Fibroblast of the aortic adventitia (primary cell): ENCODE data around the gene FSIP2. TPM values are rescaled to one million over a fixed set of nuclear protein-coding genes. Genes with fewer than 3 reads are reported as not detected.
"Not testable (repeated sequence)": the region's sequence is repeated elsewhere in the genome, so short reads cannot be mapped to it uniquely, and the experiment has no call there.

Experiments used
- DNase-seq: peaks from one replicate; pipeline ENCODE4 v3.0.0-alpha.2; 2010; ENCODE audit warnings: low read depth
- H3K4me3 ChIP-seq: 2 replicates; pipeline ENCODE4 v1.5.1; 2011; ENCODE audit warnings: low read depth, mild to moderate bottlenecking, control low read depth, low read length, moderate library complexity
- CTCF ChIP-seq: IDR thresholded peaks from 2 replicates; pipeline ENCODE4 v1.5.1; 2011; ENCODE audit warnings: mild to moderate bottlenecking, low read length, control low read depth, inconsistent platforms; ENCODE audit not compliant: insufficient read depth
- total RNA-seq: library from RNA; depleted of rRNA; stranded (reverse); fragments of >200 nt; gene quantifications from 2 replicates; pipeline ENCODE4 v1.2.3, GENCODE V29; 2012; ENCODE audit warnings: low replicate concordance

Gene FSIP2
- total RNA-seq, 1 donor: 1.6 TPM

GRCh38 chr2:185860321-185860720 lies 121.7 kb downstream of the FSIP2 start:
- TF ChIP-seq CTCF: no peak

GRCh38 chr2:185862657-185863398 lies 124.2 kb downstream of the FSIP2 start:
- H3K4me3 ChIP-seq: no peak overlapping the region
- DNase-seq: no peak
- TF ChIP-seq CTCF: no peak

More at GRCh38 chr2:185860321-185860720, 121.7 kb downstream of the FSIP2 start:
- DNase-seq: no peak
- H3K4me3 ChIP-seq: no peak overlapping the region

- H3K4me3 ChIP-seq, DNase-seq: not testable (repeated sequence)
These were observed 126.1 kb downstream of the FSIP2 start for GRCh38 chr2:185864468-185865260.

- TF ChIP-seq CTCF: no peak
- DNase-seq: no peak
- H3K4me3 ChIP-seq: no peak overlapping the region
These were observed 136.7 kb downstream of the FSIP2 start for GRCh38 chr2:185875136-185875931.

- DNase-seq: no peak
- no peak for TF ChIP-seq CTCF
These were observed 137.6 kb downstream of the FSIP2 start for GRCh38 chr2:185876234-185876633.

GRCh38 chr2:185880396-185880795 lies 141.8 kb downstream of the FSIP2 start:
- no peak for DNase-seq
- H3K4me3 ChIP-seq: no peak overlapping the region
- no peak for TF ChIP-seq CTCF

More at GRCh38 chr2:185876234-185876633, 137.6 kb downstream of the FSIP2 start:
- H3K4me3 ChIP-seq: no peak overlapping the region
